ENCODE data around the gene SELENBP1.

The SELENBP1 gene

DNA sequence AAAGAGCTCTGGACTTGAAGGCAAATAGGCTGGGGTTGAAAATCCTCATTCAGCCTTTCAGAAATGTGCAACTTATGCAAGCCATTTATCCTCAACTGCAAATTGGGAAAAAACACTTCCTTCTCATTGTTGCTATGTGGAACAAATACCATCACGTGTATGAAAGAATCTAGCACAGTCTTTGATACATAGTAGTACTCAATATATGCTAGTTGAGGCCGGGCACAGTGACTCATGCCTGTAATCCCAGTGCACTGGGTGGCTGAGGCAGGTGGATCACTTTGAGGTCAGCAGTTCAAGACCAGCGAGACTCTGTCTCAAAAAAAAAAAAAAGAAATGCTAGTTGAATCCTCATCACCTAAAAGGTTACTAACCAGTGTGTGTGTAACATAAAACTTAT is 53.5 kb downstream of the SELENBP1 start:
- no peaks in the 10 kb centered on the region for H3K9me3 Mint-ChIP-seq
- no peak overlapping the region for H3K27ac Mint-ChIP-seq
- no peak overlapping the region for H3K4me3 Mint-ChIP-seq
- H3K36me3 Mint-ChIP-seq = peaks cover 53% of the 10 kb centered on the region
- H3K4me1 Mint-ChIP-seq = peaks cover 12% of the 10 kb centered on the region
- CTCF ChIA-PET = interaction anchor here (1.4 kb wide), 1 partner anchor 22 kb away, joined by 3 read pairs; no protein-coding TSS in a partner anchor
- no peaks in the 10 kb centered on the region for H3K27me3 Mint-ChIP-seq
- no peak for DNase-seq

- Mint-ChIP-seq H3K36me3 (peaks cover 49% of the 10 kb centered on the region), H3K27me3 (no peaks in the 10 kb centered on the region), H3K9me3 (no peaks in the 10 kb centered on the region), H3K4me3 (no peak overlapping the region), H3K4me1 (peaks cover 19% of the 10 kb centered on the region), H3K27ac (no peak overlapping the region)
- CTCF ChIA-PET = interaction anchor here (1.0 to 1.8 kb wide), 2 partner anchors 11 to 18 kb away, joined by 3 to 5 read pairs; partner anchors contain the start of gene PI4KB
- no peak for DNase-seq
Observed at GRCh38 chr1:151315565-151316235, 56.8 kb downstream of the SELENBP1 start.
